ENCODE data around the gene SEC31B. TPM values are rescaled to one million over a fixed set of nuclear protein-coding genes. Genes with fewer than 3 reads are reported as not detected.

Gene SEC31B
- total RNA-seq, 1 donor from 2014 or later = 8.8 TPM

GRCh38 chr10:100469756-100470155 lies 49.9 kb downstream of the SEC31B start:
- H3K4me1 Mint-ChIP-seq = peaks cover 49% of the 10 kb centered on the region
- Histone ChIP-seq H3K27me3 (peaks cover 85% of the 10 kb centered on the region), H3K36me3 (no peaks in the 10 kb centered on the region), H4K20me1 (ENCODE audit: low read depth) (no peaks in the 10 kb centered on the region), H3K4me2 (no peak overlapping the region), H3F3A (ENCODE audit: low read depth) (peaks cover 11% of the 10 kb centered on the region), H3K9me3 (ENCODE audit: low read depth) (no peaks in the 10 kb centered on the region), H3K79me2 (ENCODE audit: low read depth) (no peaks in the 10 kb centered on the region), H3K4me1 (peaks cover 47% of the 10 kb centered on the region), H3K4me3 (no peak overlapping the region), H3K27ac (no peak overlapping the region), H2AFZ (replicated peaks) (no peak overlapping the region), H3K9ac (no peak overlapping the region)
- H3K36me3 Mint-ChIP-seq = peaks cover 16% of the 10 kb centered on the region
- no peak overlapping the region for H3K4me3 Mint-ChIP-seq
- H3K9me3 Mint-ChIP-seq = no peaks in the 10 kb centered on the region
- TF ChIP-seq CTCF (IDR thresholded peaks at IDR 0.05) (no peak), EZH2 (IDR thresholded peaks at IDR 0.05) (no peak), EZH2phosphoT487 (IDR thresholded peaks at IDR 0.05) (no peak)
- DNase-seq (ENCODE audit: low spot score) = no peak
- H3K27me3 Mint-ChIP-seq (ENCODE audit: insufficient read depth, low read depth) = peaks cover 2% of the 10 kb centered on the region
- no peak overlapping the region for H3K27ac Mint-ChIP-seq

- Histone ChIP-seq H3K4me3 (no peak overlapping the region), H3K27ac (no peak overlapping the region), H3K79me2 (ENCODE audit: low read depth) (no peaks in the 10 kb centered on the region), H3F3A (ENCODE audit: low read depth) (peaks cover 11% of the 10 kb centered on the region), H2AFZ (replicated peaks) (no peak overlapping the region), H3K4me2 (no peak overlapping the region), H3K36me3 (no peaks in the 10 kb centered on the region), H3K9me3 (ENCODE audit: low read depth) (no peaks in the 10 kb centered on the region), H4K20me1 (ENCODE audit: low read depth) (no peaks in the 10 kb centered on the region), H3K9ac (no peak overlapping the region), H3K27me3 (peaks cover 85% of the 10 kb centered on the region), H3K4me1 (peaks cover 55% of the 10 kb centered on the region)
- no peak overlapping the region for H3K27ac Mint-ChIP-seq
- TF ChIP-seq EZH2 (IDR thresholded peaks at IDR 0.05) (no peak), CTCF (IDR thresholded peaks at IDR 0.05) (no peak), EZH2phosphoT487 (IDR thresholded peaks at IDR 0.05) (no peak)
- H3K4me1 Mint-ChIP-seq = peaks cover 54% of the 10 kb centered on the region
- no peaks in the 10 kb centered on the region for H3K9me3 Mint-ChIP-seq
- peaks cover 14% of the 10 kb centered on the region for H3K36me3 Mint-ChIP-seq
- H3K27me3 Mint-ChIP-seq (ENCODE audit: insufficient read depth, low read depth) = peaks cover 2% of the 10 kb centered on the region
- peak overlapping the region; percentile 5 for H3K4me3 Mint-ChIP-seq
- no peak for DNase-seq (ENCODE audit: low spot score)
Observed at GRCh38 chr10:100468978-100469377, 50.7 kb downstream of the SEC31B start.

GRCh38 chr10:100468322-100468721 lies 51.3 kb downstream of the SEC31B start:
- peaks cover 85% of the 10 kb centered on the region for H3K27me3 ChIP-seq
- TF ChIP-seq EZH2phosphoT487 (IDR thresholded peaks at IDR 0.05) = no peak

GRCh38 chr10:100462709-100463108 lies 57.0 kb downstream of the SEC31B start, which contains the start of gene WNT8B:
Gene WNT8B, plus strand, starts transcription at chr10:100463009. Its CDS starts 160 bp downstream, at chr10:100463169.
- Mint-ChIP-seq H3K9me3 (peaks cover 10% of the 10 kb centered on the region), H3K4me1 (peaks cover 41% of the 10 kb centered on the region), H3K36me3 (peaks cover 2% of the 10 kb centered on the region), H3K4me3 (peak within 1 kb of the TSS; percentile 89), H3K27ac (peak within 1 kb of the TSS; percentile 68), H3K27me3 (ENCODE audit: insufficient read depth, low read depth) (peaks cover 2% of the 10 kb centered on the region)
- no peak within 1 kb of the TSS for H2AFZ ChIP-seq (replicated peaks)
- no peaks in the 10 kb centered on the region for H3K9me3 ChIP-seq (ENCODE audit: low read depth)
- H3K79me2 ChIP-seq (ENCODE audit: low read depth) = no peaks in the 10 kb centered on the region
- no peaks in the 10 kb centered on the region for H3K36me3 ChIP-seq
- no peak within 1 kb of the TSS for H3K27ac ChIP-seq
- peaks cover 47% of the 10 kb centered on the region for H3K27me3 ChIP-seq
- H3F3A ChIP-seq (ENCODE audit: low read depth) = peaks cover 23% of the 10 kb centered on the region
- TF ChIP-seq EZH2 (IDR thresholded peaks at IDR 0.05) (no peak), EZH2phosphoT487 (IDR thresholded peaks at IDR 0.05) (peak; percentile 46)
- peak within 1 kb of the TSS; percentile 39 for H3K4me3 ChIP-seq
- H3K4me2 ChIP-seq = peak within 1 kb of the TSS; percentile 76
- H4K20me1 ChIP-seq (ENCODE audit: low read depth) = no peaks in the 10 kb centered on the region
- peak; percentile 79 for DNase-seq (ENCODE audit: low spot score)
- H3K4me1 ChIP-seq = peaks cover 66% of the 10 kb centered on the region
- no peak within 1 kb of the TSS for H3K9ac ChIP-seq

More at GRCh38 chr10:100468322-100468721, 51.3 kb downstream of the SEC31B start:
- Mint-ChIP-seq H3K36me3 (peaks cover 12% of the 10 kb centered on the region), H3K4me3 (peak overlapping the region; percentile 12), H3K4me1 (peaks cover 54% of the 10 kb centered on the region), H3K27me3 (ENCODE audit: insufficient read depth, low read depth) (peaks cover 2% of the 10 kb centered on the region), H3K27ac (no peak overlapping the region), H3K9me3 (no peaks in the 10 kb centered on the region)
- Histone ChIP-seq H3K36me3 (no peaks in the 10 kb centered on the region), H3K4me1 (peaks cover 61% of the 10 kb centered on the region), H3K79me2 (ENCODE audit: low read depth) (no peaks in the 10 kb centered on the region), H2AFZ (replicated peaks) (no peak overlapping the region), H3K4me2 (peak overlapping the region; percentile 26), H3K27ac (no peak overlapping the region), H3K4me3 (no peak overlapping the region), H3K9ac (no peak overlapping the region), H3F3A (ENCODE audit: low read depth) (peaks cover 13% of the 10 kb centered on the region), H4K20me1 (ENCODE audit: low read depth) (no peaks in the 10 kb centered on the region), H3K9me3 (ENCODE audit: low read depth) (no peaks in the 10 kb centered on the region)
- DNase-seq (ENCODE audit: low spot score) = peak; percentile 26

All from neural progenitor cell (in vitro differentiated cells).